NT2/D1 (cell line): ENCODE results near the gene SUSD2.

Experiments used
- DNase-seq: peaks from one replicate; pipeline ENCODE4 v3.0.0-alpha.2; 2011; ENCODE audit warnings: low read depth, low spot score
- H3K27me3 ChIP-seq: 2 replicates; pipeline ENCODE4 v1.6.0; 2011; ENCODE audit warnings: mild to moderate bottlenecking; ENCODE audit not compliant: insufficient read length, insufficient read depth
- H3K36me3 ChIP-seq: 2 replicates; pipeline ENCODE4 v1.6.1; 2011; ENCODE audit warnings: mild to moderate bottlenecking, low read length, mixed read lengths; ENCODE audit not compliant: insufficient read depth, insufficient read length
- H3K4me1 ChIP-seq: 2 replicates; pipeline ENCODE4 v1.5.1; 2011; ENCODE audit not compliant: insufficient read depth, insufficient read length
- H3K4me3 ChIP-seq: 2 replicates; pipeline ENCODE4 v1.5.1; 2011; ENCODE audit warnings: low read depth; ENCODE audit not compliant: insufficient read length
- H3K9ac ChIP-seq: 2 replicates; pipeline ENCODE4 v1.6.0; 2011; ENCODE audit warnings: low read depth; ENCODE audit not compliant: insufficient read length
- H3K9me3 ChIP-seq: 2 replicates; pipeline ENCODE4 v1.5.1; 2011; ENCODE audit warnings: mild to moderate bottlenecking, low read length; ENCODE audit not compliant: insufficient read depth
- SUZ12 ChIP-seq: IDR thresholded peaks from 2 replicates; pipeline ENCODE4 v1.6.1; 2011; ENCODE audit not compliant: insufficient read length, insufficient read depth; ENCODE audit errors: extremely low read depth
- YY1 ChIP-seq: IDR thresholded peaks from 2 replicates; pipeline ENCODE4 v1.6.1; 2011; ENCODE audit not compliant: insufficient read length, insufficient read depth
- ZNF274 ChIP-seq: IDR thresholded peaks from 2 replicates; pipeline ENCODE4 v1.6.1; 2011; ENCODE audit warnings: mild to moderate bottlenecking, low read depth, low read length

The SUSD2 gene

DNA sequence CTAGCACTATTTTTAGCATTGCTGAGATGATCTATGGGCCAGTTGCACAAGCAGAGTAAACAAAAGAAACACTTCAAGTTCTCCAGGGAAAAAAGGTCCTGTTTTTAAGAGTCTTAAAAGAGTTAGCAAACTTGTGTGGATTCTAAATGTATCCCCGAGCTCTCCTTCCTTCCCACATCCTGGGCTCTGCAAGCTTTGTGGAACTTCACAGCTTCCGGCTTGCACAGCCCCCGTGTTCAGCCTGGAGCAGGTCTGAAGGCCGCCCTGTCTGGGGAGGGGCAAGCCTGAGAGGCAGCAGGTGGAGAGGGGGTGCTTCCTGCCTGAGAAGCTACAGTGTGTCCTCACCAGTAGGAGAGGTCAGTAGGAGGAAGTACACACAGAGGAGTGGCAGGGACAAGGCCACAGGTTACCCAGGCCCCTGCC lies 35.1 kb upstream of the SUSD2 start:
- TF ChIP-seq ZNF274 (no peak), SUZ12 (no peak), YY1 (no peak)
- Histone ChIP-seq H3K4me3 (no peak overlapping the region), H3K9ac (no peak overlapping the region), H3K27me3 (no peaks in the 10 kb centered on the region), H3K4me1 (peaks cover 16% of the 10 kb centered on the region), H3K36me3 (peaks cover 14% of the 10 kb centered on the region), H3K9me3 (no peaks in the 10 kb centered on the region)
- DNase-seq: peak; percentile 18

DNA sequence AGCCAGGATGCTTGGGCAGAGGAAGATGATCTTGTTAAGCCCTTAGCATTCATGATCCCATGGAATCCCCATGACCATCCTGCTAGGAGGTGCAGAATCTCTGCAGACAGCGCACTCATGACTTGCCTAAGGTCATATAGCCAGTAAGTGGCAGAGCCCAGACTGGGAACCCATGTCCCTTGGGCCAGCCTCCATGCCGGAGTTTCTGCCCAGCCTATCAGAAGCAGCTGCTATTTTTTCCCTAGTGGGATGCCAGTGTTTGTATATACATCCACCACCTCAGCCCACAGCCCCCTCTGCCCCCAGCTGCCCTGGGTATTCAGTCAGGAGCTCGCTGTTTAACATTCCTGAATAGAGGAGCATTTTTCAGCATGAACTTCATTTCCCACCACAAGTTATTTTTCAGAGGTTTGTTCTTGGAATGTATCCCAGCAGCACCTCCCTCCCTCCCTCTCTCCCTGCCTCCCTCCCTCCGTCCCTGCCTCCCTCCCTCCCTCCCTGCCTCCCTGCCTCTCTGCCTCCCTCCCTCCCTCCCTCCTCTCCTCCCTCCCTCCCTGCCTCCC lies 34.4 kb upstream of the SUSD2 start:
- Histone ChIP-seq H3K27me3 (no peaks in the 10 kb centered on the region), H3K4me3 (no peak overlapping the region), H3K4me1 (peaks cover 20% of the 10 kb centered on the region), H3K9ac (no peak overlapping the region), H3K36me3 (peaks cover 19% of the 10 kb centered on the region), H3K9me3 (no peaks in the 10 kb centered on the region)
- no peak for DNase-seq
- TF ChIP-seq YY1 (no peak), ZNF274 (no peak), SUZ12 (no peak)

DNA sequence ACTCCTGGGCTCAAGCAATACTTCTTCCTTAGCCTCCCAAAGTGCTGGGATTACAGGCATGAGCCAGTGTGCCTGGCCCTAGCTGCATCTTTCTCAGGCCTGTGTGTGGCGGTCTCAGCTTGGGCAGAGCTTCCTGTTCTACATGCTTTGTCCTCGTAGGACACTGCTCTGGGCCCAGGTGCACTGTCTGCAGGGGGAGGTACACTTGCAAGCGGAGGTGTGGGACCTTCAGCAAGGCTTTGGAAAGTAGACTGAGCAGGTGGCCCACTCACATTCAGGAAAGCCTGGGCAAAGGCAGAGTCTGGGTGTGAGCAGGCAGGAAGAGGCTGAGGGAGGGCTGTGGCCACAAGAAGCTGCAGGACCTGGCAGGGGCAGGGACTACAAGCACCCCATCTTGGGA lies 33.6 kb upstream of the SUSD2 start:
- H3K9ac ChIP-seq: peak overlapping the region; percentile 56
- H3K36me3 ChIP-seq: peaks cover 23% of the 10 kb centered on the region
- no peaks in the 10 kb centered on the region for H3K27me3 ChIP-seq
- no peak for TF ChIP-seq ZNF274
- no peak for TF ChIP-seq SUZ12
- TF ChIP-seq YY1: no peak
- no peak overlapping the region for H3K4me3 ChIP-seq
- no peaks in the 10 kb centered on the region for H3K9me3 ChIP-seq
- peaks cover 20% of the 10 kb centered on the region for H3K4me1 ChIP-seq
- no peak for DNase-seq

DNA sequence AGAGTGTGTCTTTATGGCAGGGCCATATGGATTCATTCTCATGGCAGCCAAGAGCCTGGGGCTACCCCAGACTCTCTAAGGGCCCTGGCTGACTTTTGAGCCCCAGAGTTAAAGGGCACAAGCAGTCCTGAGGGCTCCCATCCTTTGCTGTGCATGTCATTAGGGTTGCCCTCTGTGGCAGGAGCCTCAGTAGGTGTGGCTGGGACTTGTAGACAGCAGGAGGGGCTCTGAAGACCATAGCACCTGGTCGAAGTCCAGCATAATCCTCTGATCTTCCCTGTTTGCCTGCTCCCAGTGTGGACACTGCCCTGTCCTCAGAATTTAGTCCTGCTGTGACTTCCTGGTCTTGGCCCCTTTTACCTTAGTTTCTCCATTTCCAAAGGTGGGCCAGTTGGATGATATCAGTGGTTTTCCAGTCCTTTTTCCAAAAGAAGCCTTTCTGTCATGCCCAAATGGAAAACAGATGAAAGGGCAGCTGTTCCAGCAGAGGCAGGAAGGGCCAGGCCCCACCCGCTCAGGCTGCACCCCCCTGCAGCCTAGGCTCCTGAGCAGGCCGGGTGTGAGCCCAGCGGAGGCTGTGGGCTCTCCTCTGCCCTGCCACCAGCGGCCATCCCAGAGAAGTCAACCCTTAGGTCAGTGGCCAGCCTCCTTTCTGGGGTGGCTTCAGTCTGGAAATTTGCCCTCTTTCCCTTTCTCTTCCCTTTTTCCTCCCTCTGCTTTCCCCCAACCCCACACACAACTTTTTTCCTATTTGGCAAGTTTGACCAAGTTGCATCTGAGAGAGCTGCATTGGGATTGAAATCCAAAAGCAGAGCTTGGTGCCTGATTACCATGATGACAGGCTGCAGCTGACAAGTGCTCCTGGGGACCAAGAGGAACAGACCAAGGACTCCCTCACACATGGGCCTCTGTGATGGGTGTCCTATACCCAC lies 32.8 kb upstream of the SUSD2 start:
- H3K4me3 ChIP-seq: no peak overlapping the region
- H3K36me3 ChIP-seq: peaks cover 27% of the 10 kb centered on the region
- H3K27me3 ChIP-seq: no peaks in the 10 kb centered on the region
- no peaks in the 10 kb centered on the region for H3K9me3 ChIP-seq
- DNase-seq: no peak
- no peak overlapping the region for H3K9ac ChIP-seq
- TF ChIP-seq ZNF274 (no peak), YY1 (no peak), SUZ12 (no peak)
- peaks cover 24% of the 10 kb centered on the region for H3K4me1 ChIP-seq

DNA sequence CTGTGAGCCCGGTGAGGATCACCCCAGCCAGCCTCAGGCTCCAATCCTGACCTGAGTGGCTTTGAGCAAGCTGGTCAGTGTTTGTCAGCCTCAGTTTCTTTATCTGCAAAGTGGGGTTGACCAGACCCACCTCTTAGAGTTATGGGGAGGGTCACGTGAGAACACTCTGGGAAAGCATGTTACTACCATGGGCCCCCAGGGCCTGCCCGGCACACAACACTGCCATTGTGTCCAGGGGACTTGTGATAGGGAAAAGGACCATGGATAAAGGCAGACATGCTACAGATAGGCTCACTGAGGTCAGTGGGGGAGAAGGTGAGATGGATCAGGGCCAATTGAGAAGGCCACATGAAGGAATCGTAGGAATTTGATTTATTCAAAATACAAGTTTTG lies 32.1 kb upstream of the SUSD2 start:
- TF ChIP-seq SUZ12: no peak
- no peak for TF ChIP-seq YY1
- H3K9me3 ChIP-seq: no peaks in the 10 kb centered on the region
- peaks cover 29% of the 10 kb centered on the region for H3K36me3 ChIP-seq
- no peaks in the 10 kb centered on the region for H3K27me3 ChIP-seq
- peaks cover 25% of the 10 kb centered on the region for H3K4me1 ChIP-seq
- H3K9ac ChIP-seq: no peak overlapping the region
- no peak for DNase-seq
- H3K4me3 ChIP-seq: no peak overlapping the region

DNA sequence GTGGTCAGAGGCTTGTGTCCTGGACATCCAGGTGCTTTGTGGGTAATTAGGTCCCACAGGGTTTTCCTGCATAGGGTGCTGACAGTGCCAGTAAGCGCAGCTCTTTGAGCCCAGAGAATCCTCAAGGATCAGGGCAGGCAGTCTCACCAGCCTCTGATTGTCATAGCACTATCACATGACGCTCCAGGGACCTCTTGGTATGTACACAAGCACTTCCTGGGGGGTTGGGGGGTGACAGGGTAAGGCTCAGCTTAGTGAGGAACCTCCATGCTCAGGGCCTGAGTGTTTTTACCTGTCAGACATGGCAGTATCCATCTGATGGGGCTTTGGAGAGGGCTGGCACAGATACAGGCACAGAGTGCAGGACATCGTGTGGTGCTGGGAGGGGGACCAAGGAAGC lies 27.9 kb upstream of the SUSD2 start:
- H3K4me3 ChIP-seq: no peak overlapping the region
- no peak overlapping the region for H3K9ac ChIP-seq
- peaks cover 26% of the 10 kb centered on the region for H3K36me3 ChIP-seq
- H3K4me1 ChIP-seq: peaks cover 27% of the 10 kb centered on the region
- H3K9me3 ChIP-seq: no peaks in the 10 kb centered on the region
- TF ChIP-seq YY1 (no peak), SUZ12 (no peak), ZNF274 (no peak)
- no peaks in the 10 kb centered on the region for H3K27me3 ChIP-seq
- no peak for DNase-seq

DNA sequence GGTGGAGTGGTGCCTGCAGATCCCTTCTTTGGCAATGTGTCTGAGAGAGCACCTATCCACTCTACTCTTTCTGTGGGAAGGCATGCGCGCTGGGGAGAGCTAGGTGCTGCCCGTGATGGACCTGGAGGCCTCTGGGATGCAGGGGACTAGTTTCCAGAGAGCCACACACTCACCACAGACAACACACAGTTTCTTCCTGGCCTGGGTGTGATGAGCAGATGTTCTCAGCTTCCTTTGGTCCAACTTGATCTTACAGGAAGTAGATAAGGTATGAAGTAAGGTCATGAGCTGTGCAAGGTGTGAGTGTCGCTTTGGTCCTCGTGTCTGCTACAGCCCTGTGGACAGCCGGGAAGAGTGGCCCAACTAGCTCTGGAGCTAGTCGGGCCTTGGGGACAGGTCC lies 27.3 kb upstream of the SUSD2 start:
- Histone ChIP-seq H3K9me3 (no peaks in the 10 kb centered on the region), H3K4me1 (peaks cover 27% of the 10 kb centered on the region), H3K4me3 (no peak overlapping the region), H3K9ac (no peak overlapping the region), H3K36me3 (peaks cover 25% of the 10 kb centered on the region), H3K27me3 (no peaks in the 10 kb centered on the region)
- TF ChIP-seq YY1: no peak
- no peak for DNase-seq

DNA sequence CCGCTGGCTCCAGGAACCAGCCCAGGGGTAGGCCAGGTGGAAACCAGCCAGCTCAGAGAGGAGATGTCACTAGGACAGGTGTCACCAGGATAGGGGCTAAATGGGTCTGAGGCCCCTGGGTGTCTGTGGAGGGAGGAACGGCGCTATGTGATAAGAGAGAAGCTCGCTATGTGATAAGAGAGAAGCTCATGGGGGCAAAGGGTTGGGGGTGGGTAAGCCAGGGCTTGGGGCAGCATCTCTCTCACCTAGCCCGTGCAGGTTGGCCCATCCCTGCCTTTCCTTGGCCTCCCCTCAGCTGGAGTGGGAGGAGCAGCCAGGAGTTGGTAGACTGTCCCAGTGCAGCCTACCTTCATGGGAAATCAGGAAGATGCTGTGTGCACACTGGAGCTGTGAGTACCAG lies 26.5 kb upstream of the SUSD2 start:
- H3K9ac ChIP-seq: no peak overlapping the region

More for the DNA sequence above, 26.5 kb upstream of the SUSD2 start:
- Histone ChIP-seq H3K4me1 (peaks cover 27% of the 10 kb centered on the region), H3K27me3 (no peaks in the 10 kb centered on the region), H3K36me3 (peaks cover 21% of the 10 kb centered on the region), H3K4me3 (no peak overlapping the region), H3K9me3 (no peaks in the 10 kb centered on the region)
- DNase-seq: no peak
- TF ChIP-seq YY1 (no peak), ZNF274 (no peak), SUZ12 (no peak)
